ENCODE data around the gene CSGALNACT2. TPM values are rescaled to one million over a fixed set of nuclear protein-coding genes. Genes with fewer than 3 reads are reported as not detected.

The CSGALNACT2 gene, protein sequence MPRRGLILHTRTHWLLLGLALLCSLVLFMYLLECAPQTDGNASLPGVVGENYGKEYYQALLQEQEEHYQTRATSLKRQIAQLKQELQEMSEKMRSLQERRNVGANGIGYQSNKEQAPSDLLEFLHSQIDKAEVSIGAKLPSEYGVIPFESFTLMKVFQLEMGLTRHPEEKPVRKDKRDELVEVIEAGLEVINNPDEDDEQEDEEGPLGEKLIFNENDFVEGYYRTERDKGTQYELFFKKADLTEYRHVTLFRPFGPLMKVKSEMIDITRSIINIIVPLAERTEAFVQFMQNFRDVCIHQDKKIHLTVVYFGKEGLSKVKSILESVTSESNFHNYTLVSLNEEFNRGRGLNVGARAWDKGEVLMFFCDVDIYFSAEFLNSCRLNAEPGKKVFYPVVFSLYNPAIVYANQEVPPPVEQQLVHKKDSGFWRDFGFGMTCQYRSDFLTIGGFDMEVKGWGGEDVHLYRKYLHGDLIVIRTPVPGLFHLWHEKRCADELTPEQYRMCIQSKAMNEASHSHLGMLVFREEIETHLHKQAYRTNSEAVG
- total RNA-seq = 10 to 100 TPM; 14.4 to 24.1 (median 20.0) TPM

DNA sequence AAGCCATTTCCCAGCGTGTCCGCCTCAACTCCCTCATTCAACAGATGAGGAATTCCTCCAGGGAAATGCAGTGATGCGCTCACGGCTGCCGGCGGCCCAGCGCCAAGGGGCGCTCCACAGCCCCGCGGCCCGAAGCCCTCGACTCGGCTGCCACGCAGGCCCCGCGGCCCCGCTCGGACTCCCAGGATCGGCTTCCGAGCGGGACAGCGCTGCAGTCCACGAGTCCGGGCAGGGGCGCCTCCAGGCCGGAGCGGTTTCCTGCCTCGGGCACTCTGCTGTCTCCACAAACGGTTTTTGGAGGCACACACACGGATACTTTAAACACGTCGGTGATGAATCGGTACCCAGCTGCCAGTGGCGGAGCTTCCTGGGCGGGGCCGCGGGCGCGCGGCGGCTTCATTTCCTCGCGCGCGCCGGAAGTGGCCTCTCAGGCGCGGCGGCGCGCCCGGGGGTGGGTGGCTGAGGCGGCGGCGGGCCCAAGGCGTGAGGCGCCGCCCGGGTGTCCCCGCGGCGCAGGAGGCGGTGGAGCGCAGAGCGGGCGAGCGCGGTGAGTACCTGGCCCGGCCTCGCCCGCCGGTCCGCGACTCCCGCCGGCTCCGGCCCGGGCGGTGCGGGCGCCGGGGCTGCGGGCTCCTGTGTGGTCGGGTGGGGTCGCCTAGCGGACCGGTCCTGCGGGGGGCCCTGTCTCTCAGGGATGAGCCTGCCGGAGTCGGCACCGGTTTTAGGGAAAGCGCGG, at the start of gene CSGALNACT2:
Gene CSGALNACT2 (plus strand): TSS at position 425 of the 736 bp plus-strand sequence. CDS start 16,705 bp downstream, outside the sequence.
- H3K4me1 ChIP-seq = peaks cover 15 to 17% of the 10 kb centered on the region in 2 donors

DNA sequence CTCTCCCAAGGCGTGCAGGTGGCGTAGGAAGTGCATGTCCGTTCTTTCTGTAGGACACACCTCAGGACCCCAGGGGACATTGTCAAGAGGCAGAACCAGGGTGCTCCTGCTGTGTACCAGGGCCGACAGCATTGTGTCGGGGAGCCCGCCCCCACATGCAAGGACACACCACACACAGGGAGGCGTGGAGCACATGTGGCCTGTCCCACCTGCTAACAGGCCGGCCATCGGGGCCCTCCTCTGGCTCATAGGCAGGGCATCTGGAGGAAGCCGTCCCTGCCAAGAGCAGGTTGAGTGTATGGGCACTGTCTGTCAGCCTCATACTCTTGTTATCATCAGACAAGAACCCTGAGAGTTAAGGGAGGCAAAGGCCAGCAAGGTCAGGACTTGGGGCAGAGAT, 48.7 kb upstream of the CSGALNACT2 start:
- intact Hi-C loops (cut with DNase I) = no loop called here
- Histone ChIP-seq H3K27ac (no peak overlapping the region), H3K36me3 (no peaks in the 10 kb centered on the region), H3K4me3 (replicated peaks in 1 of 3) (no peak overlapping the region), H3K27me3 (no peaks in the 10 kb centered on the region), H3K4me1 (no peaks in the 10 kb centered on the region), H3K9me3 (no peaks in the 10 kb centered on the region)
- WGBS, 2 donors = 98% methylated on average over 5 of the region's 10 CpGs; no CpG with 5 or more reads in 1 of the 2 donors
- TF ChIP-seq POLR2A (IDR thresholded peaks at IDR 0.05) (no peak), CTCF (IDR thresholded peaks at IDR 0.05) (no peak)
- no peak for DNase-seq

More for the DNA sequence above, at the start of gene CSGALNACT2:
- Histone ChIP-seq H3K36me3 (no peaks in the 10 kb centered on the region), H3K4me3 (replicated peaks in 1 of 3) (peak within 1 kb of the TSS; percentile 54 to 83 (median 81)), H3K9me3 (no peaks in the 10 kb centered on the region), H3K27me3 (no peaks in the 10 kb centered on the region), H3K27ac (peak within 1 kb of the TSS; percentile 61 to 96 (median 96))
- peak; percentile 82 to 86 for DNase-seq
- intact Hi-C loops (cut with DNase I) = no loop called here
- 0 to 1% methylated on average over 11 to 24 of the region's 93 CpGs for WGBS, 2 donors
- TF ChIP-seq CTCF (IDR thresholded peaks at IDR 0.05) (no peak), POLR2A (IDR thresholded peaks at IDR 0.05) (peak; percentile 38 to 90)

DNA sequence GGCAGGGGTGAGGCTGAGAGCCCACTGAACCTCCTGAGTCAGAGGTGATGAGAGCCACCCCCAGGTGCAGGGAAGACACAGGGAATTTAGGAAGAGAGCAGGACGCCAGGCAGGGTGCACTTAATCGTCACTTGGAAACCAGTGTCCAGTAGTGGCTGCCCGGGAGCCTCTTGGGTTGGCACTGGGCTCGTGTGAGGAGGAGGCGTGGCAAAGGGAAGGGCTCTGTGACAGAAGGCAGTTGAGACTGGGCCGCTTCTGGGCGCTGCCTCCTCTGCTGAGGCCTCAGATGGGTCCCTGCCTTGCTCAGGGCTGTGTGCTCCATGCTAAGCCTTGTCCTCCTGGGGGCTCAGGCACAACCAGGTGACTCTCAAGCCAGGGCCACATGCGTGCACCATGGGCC, 48.1 kb upstream of the CSGALNACT2 start:
- DNase-seq = no peak
- no peak for TF ChIP-seq POLR2A (IDR thresholded peaks at IDR 0.05)
- no peak for TF ChIP-seq CTCF (IDR thresholded peaks at IDR 0.05)
- intact Hi-C loops (cut with DNase I) = no loop called here
- Histone ChIP-seq H3K4me3 (replicated peaks in 1 of 3) (no peak overlapping the region), H3K27me3 (no peaks in the 10 kb centered on the region), H3K4me1 (no peaks in the 10 kb centered on the region), H3K36me3 (no peaks in the 10 kb centered on the region), H3K9me3 (no peaks in the 10 kb centered on the region), H3K27ac (no peak overlapping the region)
- 55 to 63% methylated on average over 8 of the region's 8 CpGs for WGBS, 2 donors

DNA sequence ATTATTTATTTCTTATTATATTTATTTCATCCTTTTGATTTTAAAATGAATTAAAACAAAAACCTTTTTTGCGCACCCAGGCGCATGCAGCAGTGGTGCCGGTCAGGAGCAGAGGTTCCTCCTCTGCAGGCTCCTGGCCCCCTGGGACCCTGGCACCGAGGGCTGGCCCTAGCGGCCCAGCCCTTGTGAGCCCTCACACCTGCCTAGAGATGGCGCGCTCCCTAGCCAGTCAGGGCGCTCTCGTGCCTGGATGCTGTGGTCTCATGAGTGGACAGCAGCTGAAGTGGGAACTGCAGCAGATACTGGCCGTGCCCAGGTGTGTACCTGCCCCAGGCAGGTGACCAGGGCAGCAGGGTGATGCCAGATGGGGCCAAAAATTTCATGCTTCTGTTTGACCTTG, 47.6 kb upstream of the CSGALNACT2 start:
- H3K27me3 ChIP-seq = no peaks in the 10 kb centered on the region
- intact Hi-C loops (cut with DNase I) = no loop called here
- no peak for DNase-seq
- H3K4me1 ChIP-seq = no peaks in the 10 kb centered on the region
- H3K9me3 ChIP-seq = no peaks in the 10 kb centered on the region
- 88 to 91% methylated on average over 8 to 10 of the region's 10 CpGs for WGBS, 2 donors
- H3K36me3 ChIP-seq = no peaks in the 10 kb centered on the region
- TF ChIP-seq CTCF (IDR thresholded peaks at IDR 0.05) (no peak), POLR2A (IDR thresholded peaks at IDR 0.05) (no peak)
- no peak overlapping the region for H3K4me3 ChIP-seq (replicated peaks in 1 of 3)
- H3K27ac ChIP-seq = no peak overlapping the region

Data from thyroid gland (tissue), 4 donors.